ENCODE results near the gene SERTAD3.
"Not testable (repeated sequence)": the region's sequence is repeated elsewhere in the genome, so short reads cannot be mapped to it uniquely, and the experiment has no call there.

The SERTAD3 gene, protein sequence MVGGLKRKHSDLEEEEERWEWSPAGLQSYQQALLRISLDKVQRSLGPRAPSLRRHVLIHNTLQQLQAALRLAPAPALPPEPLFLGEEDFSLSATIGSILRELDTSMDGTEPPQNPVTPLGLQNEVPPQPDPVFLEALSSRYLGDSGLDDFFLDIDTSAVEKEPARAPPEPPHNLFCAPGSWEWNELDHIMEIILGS

DNA sequence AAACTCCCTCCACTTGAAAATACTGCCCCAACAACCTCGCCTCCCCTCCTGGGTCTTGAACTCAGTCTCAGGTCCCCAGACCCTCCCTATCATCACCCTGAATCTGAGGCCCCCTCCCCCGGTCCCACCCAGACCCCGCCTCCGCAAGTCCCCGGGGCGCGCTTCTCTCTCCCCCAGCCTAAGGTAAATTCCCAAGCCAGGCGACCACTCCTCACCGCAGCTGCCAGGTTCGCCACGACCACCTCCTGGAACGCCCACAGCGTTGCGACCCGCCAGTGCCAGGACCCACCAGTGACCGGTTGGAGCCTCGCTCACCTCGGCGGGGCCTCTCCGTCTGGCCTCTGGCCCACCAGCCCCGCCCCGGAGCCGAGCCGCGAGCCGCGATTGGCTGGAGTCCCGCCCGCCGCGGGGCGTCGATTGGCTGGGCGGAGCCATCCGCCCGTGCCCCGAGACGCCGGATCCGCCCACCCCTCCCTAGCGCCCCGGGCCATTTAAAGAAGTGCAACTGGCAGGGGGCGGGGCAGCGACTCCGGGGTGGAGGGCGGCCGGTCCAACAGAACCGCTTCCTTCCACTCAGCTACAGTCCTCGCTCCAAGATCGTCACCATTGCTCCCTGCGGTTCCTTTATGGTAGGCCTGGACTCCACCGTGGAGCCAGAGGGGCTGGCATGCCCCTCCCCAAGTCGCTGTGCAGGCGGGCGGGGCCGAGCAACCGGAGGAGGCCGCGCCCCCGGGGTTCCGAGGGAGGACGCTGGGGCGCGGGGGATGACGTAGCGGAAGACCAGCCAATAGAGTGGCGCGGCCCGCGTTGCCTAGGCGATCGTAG is at the start of gene SERTAD3:
TSS of gene SERTAD3 (minus strand) at position 336 of the 825 bp plus-strand sequence. CDS start 2,255 bp downstream, outside the sequence.
- DNase-seq (ENCODE audit: low read depth in 3 of 3), result peak; percentile 94 to 95 (median 94)

GRCh38 chr19:40493778-40494177 is 49.6 kb upstream of the SERTAD3 start:
- DNase-seq (ENCODE audit: low read depth in 3 of 3), result no peak

DNA sequence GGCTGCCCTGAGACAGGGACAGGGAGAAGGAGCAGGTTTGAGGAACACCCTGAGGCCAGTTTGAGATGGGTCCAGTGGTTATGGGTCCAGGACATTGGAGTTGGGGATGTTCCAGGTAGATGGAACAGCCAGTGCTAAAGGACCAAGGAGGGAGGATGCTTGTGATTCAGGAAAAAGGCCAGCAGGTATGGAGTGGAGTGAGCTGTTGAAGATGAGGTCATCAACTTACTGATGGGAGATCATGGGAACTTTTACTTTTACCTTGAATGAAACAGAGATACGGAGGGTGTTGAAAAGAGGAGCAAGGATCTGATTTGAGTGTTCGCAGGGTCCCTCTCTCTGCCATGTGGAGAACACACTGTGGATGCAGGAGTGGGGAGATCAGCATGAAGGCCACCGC is 48.1 kb upstream of the SERTAD3 start:
- DNase-seq (ENCODE audit: low read depth in 3 of 3), result no peak

- DNase-seq (ENCODE audit: low read depth in 3 of 3), result no peak
These were observed 45.7 kb upstream of the SERTAD3 start for GRCh38 chr19:40489882-40490230.

GRCh38 chr19:40486017-40486416 is 41.9 kb upstream of the SERTAD3 start:
- DNase-seq (ENCODE audit: low read depth in 3 of 3), result no peak

DNA sequence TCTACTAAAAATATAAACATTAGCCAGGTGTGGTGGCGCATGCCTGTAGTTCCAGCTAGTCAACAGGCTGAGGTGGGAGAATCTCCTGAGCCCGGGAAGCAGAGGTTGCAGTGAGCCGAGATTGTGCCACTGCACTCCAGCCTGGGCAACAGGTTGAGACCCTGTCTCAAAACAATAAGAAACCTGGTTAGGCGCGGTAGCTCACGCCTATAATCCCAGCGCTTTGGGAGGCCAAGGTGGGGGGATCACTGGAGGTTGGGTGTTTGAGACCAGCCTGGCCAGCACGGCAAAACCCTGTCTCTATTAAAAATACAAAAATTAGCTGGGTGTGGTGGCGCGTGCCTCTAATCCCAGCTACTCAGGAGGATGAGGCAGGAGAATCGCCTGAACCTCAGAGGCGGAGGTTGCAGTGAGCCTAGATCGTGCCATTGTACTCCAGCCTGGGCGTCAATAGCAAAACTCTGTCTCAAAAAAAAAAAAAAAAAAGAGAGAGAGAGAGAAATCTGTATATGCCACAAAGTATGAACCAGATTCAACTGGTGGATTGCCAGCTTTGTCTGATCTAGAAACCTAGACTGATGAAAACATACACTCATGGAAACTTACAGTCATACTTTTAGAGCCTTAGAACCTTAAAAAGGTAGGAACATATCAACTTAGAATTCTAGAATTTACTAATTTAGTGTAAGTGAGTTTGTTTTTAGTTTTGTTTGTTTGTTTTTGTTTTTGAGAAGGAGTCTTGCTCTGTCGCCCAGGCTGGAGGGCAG is 31.9 kb upstream of the SERTAD3 start:
- DNase-seq (ENCODE audit: low read depth in 3 of 3), result not testable (repeated sequence)

DNA sequence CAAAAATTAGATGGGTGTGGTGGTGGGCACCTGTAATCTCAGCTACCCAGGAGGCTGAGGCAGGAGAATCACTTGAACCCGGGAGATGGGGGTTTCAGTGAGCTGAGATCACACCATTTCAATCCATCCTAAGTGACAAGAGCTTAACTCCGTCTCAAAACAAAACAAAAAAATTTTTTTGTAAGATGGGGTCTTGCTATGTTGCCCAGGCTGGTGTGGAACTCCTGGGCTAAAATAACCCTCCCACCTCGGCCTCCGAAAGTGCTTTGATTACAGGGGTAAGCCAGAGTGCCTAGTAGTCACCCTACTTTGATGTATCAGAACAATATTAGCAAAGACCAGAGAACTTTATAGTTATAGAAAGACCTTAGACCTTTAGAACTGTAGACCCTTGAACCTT is 30.6 kb upstream of the SERTAD3 start:
- no peak for DNase-seq (ENCODE audit: low read depth in 3 of 3)

DNA sequence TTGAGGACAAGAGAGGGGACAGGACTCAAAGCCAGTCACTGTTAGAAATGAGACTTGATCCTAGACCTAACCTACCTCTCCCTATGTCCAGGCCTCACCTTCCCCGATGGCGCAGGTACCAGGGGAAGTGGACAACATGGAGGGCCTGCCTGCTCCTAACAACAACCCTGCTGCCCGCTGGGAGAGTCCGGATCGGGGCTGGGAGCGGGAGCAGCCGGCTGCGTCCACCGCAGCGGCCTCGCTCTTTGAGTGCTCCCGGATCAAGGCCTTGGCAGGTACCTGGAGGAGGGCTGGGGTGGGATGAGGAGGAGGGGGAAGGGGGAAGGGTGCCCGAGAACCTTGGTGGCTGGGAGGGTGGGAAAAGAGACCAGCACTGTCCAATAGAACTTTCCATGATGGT is 28.4 kb upstream of the SERTAD3 start:
- DNase-seq (ENCODE audit: low read depth in 3 of 3), result no peak

GRCh38 chr19:40471111-40471510 is 27.0 kb upstream of the SERTAD3 start:
- no peak for DNase-seq (ENCODE audit: low read depth in 3 of 3)

DNA sequence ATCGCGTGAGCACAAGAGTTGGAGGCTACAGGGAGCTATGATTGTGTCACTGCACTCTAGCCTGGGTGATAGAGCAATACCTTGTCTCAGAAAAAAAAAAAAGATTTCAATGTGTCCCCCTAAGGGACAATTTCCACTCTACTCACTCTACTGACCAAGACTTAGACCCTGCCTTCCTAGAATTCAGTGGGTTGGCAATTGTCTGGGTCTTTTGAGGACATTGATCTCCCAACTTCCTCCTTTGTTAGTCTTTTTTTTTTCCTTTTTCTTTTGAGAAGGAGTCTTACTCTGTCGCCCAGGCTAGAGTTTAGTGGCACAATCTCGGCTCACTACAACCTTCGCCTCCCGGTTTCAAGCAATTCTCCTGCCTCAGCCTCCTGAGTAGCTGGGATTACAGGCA is 24.9 kb upstream of the SERTAD3 start:
- DNase-seq (ENCODE audit: low read depth in 3 of 3), result no peak

GRCh38 chr19:40466985-40467734 is 23.0 kb upstream of the SERTAD3 start, which contains the start of gene SPTBN4:
TSS of gene SPTBN4 (plus strand) at chr19:40467001. CDS start at chr19:40472622, 5,621 bp downstream.
- peak in 1 of 3 experiments; percentile 10 for DNase-seq (ENCODE audit: low read depth in 3 of 3)

DNA sequence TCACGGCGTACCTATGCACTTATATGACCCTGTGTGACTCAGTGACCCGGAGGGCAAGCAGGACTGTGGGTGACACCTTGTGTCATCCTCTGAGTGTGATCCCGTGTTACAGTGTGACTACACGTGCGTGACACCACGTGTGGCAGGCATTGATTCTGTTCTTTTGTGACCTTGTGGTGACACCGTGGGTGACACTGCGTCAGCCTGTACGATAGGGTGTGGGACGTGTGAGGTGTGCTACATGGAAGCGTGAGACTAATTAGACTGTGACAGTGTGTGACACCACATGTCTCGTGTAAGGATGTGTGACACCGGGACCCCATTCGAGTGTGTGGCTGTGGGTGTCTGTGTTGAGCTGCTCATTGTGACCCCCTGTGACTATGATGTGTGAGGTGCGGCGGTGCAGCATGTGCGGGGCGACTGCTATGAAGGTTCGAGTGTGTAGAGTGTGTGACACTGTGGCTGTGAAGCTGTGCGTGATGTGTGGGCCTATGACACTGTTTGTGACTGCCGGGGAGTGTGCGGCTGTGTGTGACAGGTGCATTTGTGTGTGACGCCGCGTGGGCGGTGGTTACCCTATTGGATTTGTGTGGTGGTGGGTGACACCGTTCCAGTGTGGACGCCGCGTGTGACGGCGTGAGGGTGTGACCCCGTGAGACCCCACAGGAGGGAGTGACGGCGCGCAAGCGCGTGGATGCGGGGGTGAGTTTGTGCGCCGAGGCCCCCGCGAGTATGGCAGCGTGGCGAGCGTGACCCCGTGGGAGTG is 22.3 kb upstream of the SERTAD3 start:
- peak; percentile 47 to 71 (median 69) for DNase-seq (ENCODE audit: low read depth in 3 of 3)

DNA sequence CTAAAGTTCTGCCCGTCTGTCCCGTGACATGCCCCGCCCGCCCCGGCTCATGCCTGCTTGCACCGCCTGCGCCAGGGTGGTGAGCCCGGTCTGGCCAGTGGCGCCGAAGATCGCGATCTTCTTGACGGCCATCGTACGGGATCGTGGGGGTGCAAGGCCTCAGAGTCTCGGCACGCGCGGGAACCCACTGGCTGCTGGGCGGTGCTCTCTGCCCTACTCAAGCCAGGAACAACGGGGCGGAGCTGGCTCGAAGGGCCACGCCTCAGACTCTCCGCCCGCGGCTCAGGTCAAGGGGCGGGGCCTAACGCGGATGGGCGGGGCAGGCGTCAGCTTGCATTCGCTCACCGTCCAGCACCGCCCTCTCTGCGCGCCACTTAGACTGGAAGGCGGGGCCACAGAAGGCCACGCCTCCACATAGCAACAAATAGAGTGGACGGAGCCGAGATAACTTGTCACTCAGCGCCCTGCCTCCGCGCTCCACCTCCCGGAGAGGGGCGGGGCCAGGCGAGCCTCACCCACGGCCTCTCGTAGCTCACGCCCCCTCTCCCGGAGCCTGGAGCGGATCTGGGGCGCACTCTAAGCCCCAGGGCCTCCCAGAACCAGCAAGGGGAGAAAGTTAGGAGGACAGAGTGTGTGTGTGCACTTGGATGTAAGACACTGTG is 21.6 kb upstream of the SERTAD3 start, which contains the start of gene BLVRB:
TSS of gene BLVRB (minus strand) at position 189 of the 662 bp plus-strand sequence. CDS start at position 132, 57 bp downstream.
- DNase-seq (ENCODE audit: low read depth in 3 of 3), result peak; percentile 99 to 100 (median 99)

DNA sequence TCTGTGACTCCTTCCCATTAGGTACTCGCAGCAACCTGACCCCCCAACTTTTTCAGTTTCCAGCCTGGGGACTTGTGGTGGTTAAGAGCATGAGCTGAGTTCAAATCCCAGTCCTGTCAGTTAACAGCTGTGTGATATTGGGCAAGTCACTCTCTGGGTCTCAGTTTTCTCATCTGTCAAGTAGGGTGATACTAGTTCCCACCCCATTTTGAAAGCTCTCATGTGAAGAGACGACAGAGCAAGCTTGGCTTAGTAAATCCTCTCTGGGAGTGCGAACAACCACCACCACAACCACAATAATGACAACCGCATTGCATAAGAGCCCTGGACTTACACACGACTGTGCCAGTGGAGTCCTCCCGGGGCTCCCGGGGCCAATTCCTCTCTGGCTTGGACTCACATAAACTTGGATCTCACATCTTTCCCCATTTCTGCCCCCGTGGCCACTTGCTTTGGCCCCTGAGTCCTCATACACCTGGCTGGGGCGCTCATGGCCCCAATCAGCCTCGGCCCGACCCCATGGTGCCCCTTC is 21.0 kb upstream of the SERTAD3 start:
- no peak for DNase-seq (ENCODE audit: low read depth in 3 of 3)

GRCh38 chr19:40464059-40465024 is 20.2 kb upstream of the SERTAD3 start:
- peak; percentile 52 to 64 (median 64) for DNase-seq (ENCODE audit: low read depth in 3 of 3)

GRCh38 chr19:40463587-40464037 is 19.5 kb upstream of the SERTAD3 start:
- not testable (repeated sequence) for DNase-seq (ENCODE audit: low read depth in 3 of 3)

GRCh38 chr19:40461669-40462221 is 17.6 kb upstream of the SERTAD3 start:
- DNase-seq (ENCODE audit: low read depth in 3 of 3), result no peak

GRCh38 chr19:40460185-40460584 is 16.1 kb upstream of the SERTAD3 start:
- no peak for DNase-seq (ENCODE audit: low read depth in 3 of 3)
